EL (cell line): ENCODE data around the gene PIKFYVE.
"Not testable (repeated sequence)": the region's sequence is repeated elsewhere in the genome, so short reads cannot be mapped to it uniquely, and the experiment has no call there.

Experiments
- DNase-seq: peaks from one replicate; pipeline ENCODE4 v3.0.0-alpha.2; 2016

Gene PIKFYVE

DNA sequence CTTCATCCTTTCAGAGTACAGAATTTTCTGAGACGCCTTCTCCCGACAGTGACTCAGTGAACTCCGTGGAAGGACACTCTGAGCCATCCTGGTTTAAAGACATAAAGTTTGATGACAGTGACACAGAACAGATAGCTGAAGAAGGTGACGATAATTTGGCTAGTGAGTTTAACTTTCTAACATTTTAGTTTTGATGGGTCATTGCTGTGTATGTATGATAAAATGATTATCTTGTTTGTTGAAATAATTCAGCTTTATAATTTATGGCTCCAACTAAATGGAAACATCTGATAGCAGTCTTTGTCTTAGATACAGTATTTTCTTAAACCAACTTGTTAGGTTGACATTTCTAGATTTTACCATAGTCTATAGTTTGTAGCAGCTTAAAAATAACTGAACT lies 38.1 kb downstream of the PIKFYVE start:
- no peak for DNase-seq

DNA sequence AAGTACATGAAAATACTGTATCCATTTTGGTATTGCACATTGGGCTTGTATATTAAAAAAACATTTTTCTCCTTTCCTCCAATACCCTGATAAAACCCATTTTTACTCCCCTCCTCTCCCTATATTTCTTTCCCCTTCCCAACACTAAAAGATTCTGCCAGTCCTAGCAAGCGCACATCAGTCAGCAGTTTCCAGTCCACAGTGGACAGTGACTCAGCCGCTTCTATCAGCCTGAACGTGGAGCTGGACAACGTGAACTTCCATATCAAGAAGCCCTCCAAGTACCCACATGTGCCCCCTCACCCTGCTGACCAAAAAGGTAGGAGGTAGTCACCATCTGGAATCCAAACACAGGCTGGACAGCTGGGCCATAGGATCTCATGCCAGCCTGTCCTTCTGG lies 38.6 kb downstream of the PIKFYVE start:
- no peak for DNase-seq

- DNase-seq = peak; percentile 30
Observed at GRCh38 chr2:208306291-208306690, 40.2 kb downstream of the PIKFYVE start.

GRCh38 chr2:208311321-208311720 lies 45.3 kb downstream of the PIKFYVE start:
- no peak for DNase-seq

- peak; percentile 2 for DNase-seq
Observed at GRCh38 chr2:208311954-208312353, 45.9 kb downstream of the PIKFYVE start.

GRCh38 chr2:208315081-208315788 lies 49.2 kb downstream of the PIKFYVE start:
- DNase-seq = peak; percentile 28

DNA sequence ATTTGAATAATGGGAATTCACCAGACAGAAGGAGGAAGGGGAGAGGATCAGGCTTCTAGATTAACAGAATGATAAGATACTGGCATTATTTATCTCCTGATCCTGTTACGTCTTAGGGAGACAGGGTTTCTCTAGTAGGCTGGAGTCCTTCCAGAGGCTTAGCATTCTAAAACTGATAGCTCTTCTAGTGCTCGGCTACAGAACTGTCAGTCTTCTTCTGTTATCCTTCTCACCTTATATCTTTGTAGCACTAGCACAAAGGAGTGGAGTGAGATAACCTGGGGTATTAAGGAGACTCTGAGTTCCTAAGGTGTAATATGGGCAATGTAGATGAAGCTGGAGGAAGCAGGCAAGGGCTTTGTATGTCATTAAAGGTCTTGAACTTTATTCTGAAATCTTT lies 52.1 kb downstream of the PIKFYVE start:
- DNase-seq = no peak

DNA sequence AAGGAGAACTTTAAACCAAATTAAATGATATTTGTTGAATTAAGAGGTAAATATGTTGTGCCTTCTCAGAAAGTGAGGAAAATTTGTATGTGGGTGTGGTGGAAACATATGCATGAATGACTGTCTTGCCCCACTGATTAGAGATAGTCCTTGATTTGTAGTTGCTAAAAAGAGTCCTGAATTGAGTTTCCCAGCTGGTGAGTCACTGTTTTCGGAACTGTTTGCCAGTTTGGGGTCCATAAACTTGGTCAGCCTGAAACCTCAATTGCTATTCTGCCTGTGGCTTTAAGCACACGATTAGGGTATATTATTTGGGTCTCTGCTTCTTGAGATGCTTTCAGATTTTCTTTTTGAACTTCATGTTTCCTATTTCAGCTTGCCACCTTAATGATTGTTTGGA lies 53.3 kb downstream of the PIKFYVE start:
- DNase-seq = peak; percentile 1

DNA sequence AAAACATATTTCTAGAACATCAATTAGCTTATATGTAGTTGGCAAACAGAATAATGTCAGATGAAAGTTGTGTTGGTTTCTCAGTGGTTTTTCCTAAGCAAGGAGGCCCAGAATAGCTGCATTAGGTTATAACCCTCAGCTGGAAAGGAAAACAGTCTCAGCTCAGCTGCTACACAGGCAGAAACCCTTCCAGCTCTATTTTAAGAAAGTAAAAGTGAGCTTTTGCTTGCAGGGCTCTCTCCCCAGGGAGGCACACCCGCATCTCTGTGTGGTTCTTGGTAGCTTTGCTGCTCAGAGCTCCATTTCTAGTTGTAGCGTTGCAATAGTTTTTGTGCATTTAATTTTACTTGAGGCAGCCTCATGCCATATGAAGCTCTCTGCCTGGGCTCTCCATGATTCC lies 54.6 kb downstream of the PIKFYVE start:
- no peak for DNase-seq

DNA sequence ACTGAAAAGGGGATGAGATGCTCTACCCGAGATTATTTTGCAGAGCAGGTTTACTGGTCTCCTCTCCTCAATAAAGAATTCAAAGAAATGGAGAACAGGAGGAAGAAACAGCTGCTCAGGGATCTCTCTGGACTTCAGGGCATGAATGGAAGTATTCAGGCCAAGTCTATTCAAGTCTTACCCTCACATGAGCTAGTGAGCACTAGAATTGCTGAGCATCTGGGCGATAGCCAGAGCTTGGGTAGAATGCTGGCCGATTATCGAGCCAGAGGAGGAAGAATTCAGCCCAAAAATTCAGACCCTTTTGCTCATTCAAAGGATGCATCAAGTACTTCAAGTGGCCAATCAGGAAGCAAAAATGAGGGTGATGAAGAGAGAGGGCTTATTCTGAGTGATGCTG lies 60.0 kb downstream of the PIKFYVE start:
- DNase-seq = no peak

- DNase-seq = no peak
Observed at GRCh38 chr2:208329485-208329884, 63.4 kb downstream of the PIKFYVE start.

- no peak for DNase-seq
Observed at GRCh38 chr2:208334230-208334629, 68.2 kb downstream of the PIKFYVE start.

DNA sequence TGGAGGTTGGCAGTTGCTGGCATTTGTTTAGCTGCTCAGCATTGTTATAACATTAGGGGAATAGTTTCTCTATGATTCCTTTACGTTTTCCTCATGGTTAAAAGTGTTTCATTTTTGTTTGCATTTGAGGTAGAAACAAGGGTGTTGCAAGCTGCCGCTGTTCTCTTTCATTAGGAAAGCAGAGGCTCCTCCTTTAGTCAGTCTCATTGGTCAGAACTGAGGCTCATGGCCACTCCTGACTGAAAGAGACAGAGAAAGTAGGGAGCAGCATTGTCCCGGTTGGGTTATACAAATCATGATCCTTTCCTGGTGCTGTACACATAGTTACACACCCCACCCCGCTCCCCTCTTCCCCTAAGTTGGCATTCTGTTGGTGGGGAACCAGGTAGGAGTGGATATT lies 80.7 kb downstream of the PIKFYVE start:
- DNase-seq = no peak

DNA sequence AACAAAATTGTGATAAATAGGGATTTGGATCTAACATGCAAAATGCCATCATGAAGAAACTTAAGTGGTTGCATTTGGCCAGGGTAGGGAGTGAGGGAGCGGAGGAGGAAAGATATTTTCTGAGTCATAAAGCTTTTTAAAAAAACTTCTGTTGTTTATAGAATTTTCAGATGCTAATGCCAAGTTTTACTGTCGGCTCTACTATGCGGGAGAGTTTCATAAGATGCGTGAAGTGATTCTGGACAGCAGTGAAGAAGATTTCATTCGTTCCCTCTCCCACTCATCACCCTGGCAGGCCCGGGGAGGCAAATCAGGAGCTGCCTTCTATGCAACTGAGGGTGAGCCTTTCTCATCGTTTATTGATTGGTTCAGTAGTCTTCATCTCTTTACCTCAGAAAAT lies 84.6 kb downstream of the PIKFYVE start:
- no peak for DNase-seq

DNA sequence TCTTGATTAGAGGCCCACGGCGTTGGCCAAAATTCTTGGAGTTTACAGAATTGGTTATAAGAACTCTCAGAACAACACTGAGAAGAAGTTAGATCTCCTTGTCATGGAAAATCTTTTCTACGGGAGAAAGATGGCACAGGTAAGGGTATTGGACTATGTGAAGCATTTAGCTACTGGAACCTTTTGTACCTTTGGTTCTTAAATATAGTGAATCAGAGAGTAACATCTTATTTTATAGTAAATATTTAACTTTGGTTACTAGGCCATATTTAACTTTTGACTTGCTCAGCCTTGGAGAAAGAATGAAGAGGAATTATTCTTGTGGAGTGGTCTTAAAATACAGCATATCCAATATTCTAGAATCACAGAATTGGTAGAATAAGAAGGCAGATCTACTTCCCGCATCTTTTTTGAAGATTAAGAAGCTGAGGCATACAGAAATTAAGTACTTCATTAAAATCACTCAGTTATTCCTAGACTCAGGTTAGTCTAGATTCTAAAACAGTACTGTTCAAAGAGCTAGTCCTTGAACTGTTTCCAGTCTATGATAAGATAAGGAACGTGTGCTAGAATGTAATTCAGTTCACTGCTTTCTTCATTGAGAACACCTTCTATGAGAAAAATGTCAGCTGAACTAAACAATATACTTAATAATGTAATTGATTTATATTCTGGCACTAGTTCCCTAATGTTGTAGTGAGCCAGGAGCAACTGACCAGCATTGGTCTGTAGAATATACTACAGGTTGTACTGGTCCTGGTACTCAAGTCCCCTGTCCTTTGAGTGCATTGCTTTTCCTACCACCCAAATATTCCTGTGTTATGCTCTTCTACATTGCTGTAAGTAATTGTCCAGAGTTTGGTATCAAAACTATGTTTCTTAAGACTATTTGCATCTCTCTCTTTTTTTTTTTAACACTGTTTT lies 86.9 kb downstream of the PIKFYVE start:
- DNase-seq = no peak

- no peak for DNase-seq
Observed at GRCh38 chr2:208354964-208355381, 88.9 kb downstream of the PIKFYVE start.

DNA sequence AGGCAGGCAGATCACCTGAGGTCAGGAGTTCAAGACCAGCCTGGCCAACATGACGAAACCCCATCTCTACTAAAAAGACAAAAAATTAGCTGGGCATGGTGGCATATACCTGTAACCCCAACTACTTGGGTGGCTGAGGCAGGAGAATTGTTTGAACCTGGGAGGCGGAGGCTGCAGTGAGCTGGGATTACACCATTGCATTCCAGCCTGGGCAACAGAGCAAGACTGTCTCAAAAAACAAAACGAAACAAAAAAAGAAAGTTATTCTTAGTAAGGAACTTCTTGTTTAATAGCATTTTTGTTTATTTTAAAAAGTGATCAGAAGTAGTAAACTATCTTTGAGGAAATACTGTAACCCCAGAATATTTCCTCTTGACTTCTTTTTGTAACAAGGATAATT lies 90.4 kb downstream of the PIKFYVE start:
- not testable (repeated sequence) for DNase-seq

DNA sequence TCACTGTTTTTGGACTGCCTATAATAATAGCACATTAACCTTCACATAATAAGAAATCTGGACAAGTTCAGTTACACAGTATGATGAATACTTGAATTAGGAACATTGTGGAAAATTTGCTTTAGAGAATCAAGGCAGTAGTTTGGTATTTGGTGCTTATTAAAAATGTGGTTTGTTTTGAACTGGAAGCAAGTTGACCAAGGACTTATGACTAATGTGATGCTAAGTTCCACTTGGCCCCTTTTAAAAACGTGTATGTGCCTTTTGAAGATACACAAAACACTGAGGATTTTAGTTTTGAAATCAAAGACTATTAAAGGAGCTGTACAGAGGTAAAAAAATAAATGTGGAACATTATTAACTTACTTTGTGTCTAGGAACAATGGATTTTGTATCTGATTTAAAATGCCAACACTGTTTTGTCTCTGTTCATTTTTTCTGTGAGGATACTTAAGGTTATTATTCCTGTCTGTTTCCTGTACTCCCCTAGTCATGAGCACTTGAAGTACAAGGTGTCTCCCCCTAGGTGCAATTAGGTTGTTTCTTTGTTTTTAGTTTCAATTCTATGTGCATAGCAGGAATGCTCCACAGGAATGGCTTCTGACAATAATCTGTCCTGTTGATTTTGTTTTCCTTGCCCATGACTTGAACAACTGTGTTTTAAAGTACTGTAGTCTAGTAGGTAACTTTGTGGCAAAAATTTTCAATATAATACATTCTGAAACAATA lies 91.0 kb downstream of the PIKFYVE start:
- peak; percentile 12 for DNase-seq

DNA sequence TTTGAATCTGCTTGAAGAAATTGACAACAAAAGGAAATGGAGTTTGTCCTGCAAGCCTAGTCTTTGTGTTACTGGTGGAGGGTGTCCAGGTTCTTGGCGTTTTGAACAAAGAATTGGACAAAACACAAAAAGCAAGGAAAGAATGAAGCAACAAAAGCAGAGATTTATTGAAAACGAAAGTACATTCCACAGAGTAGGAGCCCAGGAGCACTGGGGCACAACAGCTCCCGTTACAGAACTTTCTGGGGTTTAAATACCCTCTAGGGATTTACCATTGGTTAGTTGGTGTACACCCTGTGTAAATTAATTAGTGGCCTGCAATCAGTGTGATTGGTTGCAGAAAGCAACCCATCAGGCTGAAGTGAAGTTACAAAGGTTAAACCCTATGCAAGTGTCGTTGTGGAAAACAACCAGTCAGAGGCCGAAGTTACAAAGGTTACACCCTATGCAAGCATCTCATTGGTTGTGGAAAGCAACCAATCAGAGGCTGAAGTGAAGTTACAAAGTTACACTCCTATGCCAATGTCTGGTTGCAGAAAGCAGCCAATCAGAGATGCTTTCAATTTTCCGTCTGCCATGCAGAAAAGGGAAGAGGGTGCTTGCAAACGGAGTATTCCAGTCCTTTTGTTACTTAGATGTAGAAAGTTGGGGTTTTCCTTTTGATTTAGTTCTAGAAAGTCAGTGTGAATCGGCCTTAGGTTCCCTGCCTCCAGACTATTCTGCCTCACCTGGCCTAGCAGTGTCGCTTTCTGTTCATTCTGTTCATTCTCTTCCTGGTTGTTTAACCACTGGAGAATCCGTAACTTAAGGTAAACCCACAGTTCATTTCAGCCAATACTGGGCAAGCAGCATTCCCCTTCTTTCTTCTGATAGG lies 92.9 kb downstream of the PIKFYVE start:
- no peak for DNase-seq

DNA sequence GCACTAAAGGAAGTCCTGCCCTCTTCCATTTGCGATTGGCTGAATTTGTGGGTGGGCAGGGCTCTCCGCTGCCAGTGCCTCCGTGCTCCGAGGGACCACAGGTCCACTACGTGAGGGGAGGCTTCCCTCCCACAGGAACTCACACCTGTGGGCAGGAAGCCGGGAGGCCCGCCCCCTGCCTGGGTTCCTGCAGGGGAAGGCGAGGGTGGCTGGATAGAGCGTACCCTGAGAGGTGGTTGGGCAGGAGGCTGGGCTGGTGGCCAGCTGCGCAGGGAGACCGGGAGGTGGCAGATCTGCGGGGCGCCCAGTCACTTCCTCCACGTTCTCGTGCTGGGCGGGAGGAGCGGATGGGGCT lies 93.6 kb downstream of the PIKFYVE start:
- no peak for DNase-seq

GRCh38 chr2:208360259-208361076 lies 94.4 kb downstream of the PIKFYVE start:
- no peak for DNase-seq

GRCh38 chr2:208361077-208361441 lies 95.0 kb downstream of the PIKFYVE start:
- no peak for DNase-seq
